K562 (cell line): ENCODE results near the gene MYH11. TPM values are rescaled to one million over a fixed set of nuclear protein-coding genes. Genes with fewer than 3 reads are reported as not detected.

ENCODE experiments used
- BCL6 ChIP-seq: fragments of 250-450 bp; sonication (Bioruptor Pico); IDR thresholded peaks from 2 replicates; pipeline ENCODE4 v1.4.0; 2020
- BHLHE40 ChIP-seq: IDR thresholded peaks from 2 replicates; pipeline ENCODE4 v1.6.1; 2011; ENCODE audit warnings: low read length, improper control_type of control experiment
- CBFA2T2 ChIP-seq: fragments of 450-650 bp; conservative IDR thresholded peaks from 2 replicates; pipeline ENCODE4 v1.6.1; 2017; ENCODE audit warnings: mild to moderate bottlenecking
- CHD1 ChIP-seq: fragments of 200-600 bp; sonication (generic); IDR thresholded peaks from one replicate; pipeline ENCODE4 v1.6.1; 2012; ENCODE audit warnings: mild to moderate bottlenecking, moderate library complexity, low read length, inconsistent platforms
- ESRRB ChIP-seq: fragments of 250-450 bp; sonication (Bioruptor Pico); IDR thresholded peaks from 2 replicates; pipeline ENCODE4 v1.5.0; 2020; ENCODE audit warnings: mild to moderate bottlenecking, moderate library complexity, borderline replicate concordance
- FOXK2 ChIP-seq, 2 experiments: fragments of 450-650 bp; IDR thresholded peaks in 1 of 2; conservative IDR thresholded peaks in 1 of 2; 2 replicates each; pipeline ENCODE4 v1.6.1; 2016; ENCODE audit warnings: low read depth in 2 of 2, mild to moderate bottlenecking in 1 of 2
- HEY1 ChIP-seq: fragments of 250-450 bp; sonication (Bioruptor Pico); IDR thresholded peaks from 2 replicates; pipeline ENCODE4 v1.5.0; 2020; ENCODE audit warnings: mild to moderate bottlenecking, moderate library complexity, borderline replicate concordance
- HMG20B ChIP-seq: fragments of 250-450 bp; sonication (Bioruptor Pico); IDR thresholded peaks from 2 replicates; pipeline ENCODE4 v1.5.0; 2021; ENCODE audit warnings: mild to moderate bottlenecking
- RAD21 ChIP-seq, 2 experiments: fragments of 250-450 bp in 1 of 2; fragments of 450-650 bp in 1 of 2; sonication (Bioruptor Pico) in 1 of 2; formaldehyde crosslinking in 1 of 2; IDR thresholded peaks in 1 of 2; conservative IDR thresholded peaks in 1 of 2; 2 replicates each; pipeline versions ENCODE4 v1.4.0 to v1.8.0; 2020 to 2022; ENCODE audit warnings: mild to moderate bottlenecking in 2 of 2, moderate library complexity in 1 of 2
- polyA plus RNA-seq, 8 experiments: library from polyadenylated mRNA; depleted of rRNA in 4 of 8; stranded (reverse) in 5 of 8; unstranded in 3 of 8; fragments of >200 nt; fragmentation: Nextera tagmentation in 2 of 8; fragmentation: Illumina TruSeq in 1 of 8; extraction: Ambion mirVana in 2 of 8; extraction: Trizol in 1 of 8; gene quantifications; 2 replicates each; pipeline versions ENCODE4 v1.2.1 to v1.2.3, GENCODE V29; 2011 to 2014; ENCODE audit warnings: inconsistent platforms in 1 of 8, missing spikeins in 1 of 8
- total RNA-seq, 7 experiments: library from RNA; depleted of rRNA in 6 of 7; stranded (reverse); fragments of >200 nt in 6 of 7; fragmentation: Illumina TruSeq in 2 of 7; extraction: Trizol in 2 of 7; gene quantifications; 2 replicates each; pipeline versions ENCODE4 v1.2.1 to v1.2.3, GENCODE V29; 2011 to 2021; ENCODE audit warnings: low replicate concordance in 1 of 7
- TF ChIP-seq, protein P1 (sequence below): fragments of 450-650 bp; IDR thresholded peaks from 2 replicates; pipeline ENCODE4 v1.6.1; 2016; ENCODE audit warnings: mild to moderate bottlenecking, moderate library complexity
- TF ChIP-seq, protein P2 (sequence below): IDR thresholded peaks from 2 replicates; pipeline ENCODE4 v1.6.1; 2014; ENCODE audit warnings: antibody characterized with exemption
- TF ChIP-seq, protein P3 (sequence below): fragments of 450-650 bp; formaldehyde crosslinking; IDR thresholded peaks from 2 replicates; pipeline ENCODE4 v1.4.0; 2020; ENCODE audit warnings: mild to moderate bottlenecking, mixed read lengths

Gene MYH11
- total and polyA plus RNA-seq, 9 of the 15 experiments (the other 6 are each of a cell fraction or from before 2014, with no cell fraction given), result 0.05 to 0.47 (median 0.08) TPM; not detected in 5

DNA sequence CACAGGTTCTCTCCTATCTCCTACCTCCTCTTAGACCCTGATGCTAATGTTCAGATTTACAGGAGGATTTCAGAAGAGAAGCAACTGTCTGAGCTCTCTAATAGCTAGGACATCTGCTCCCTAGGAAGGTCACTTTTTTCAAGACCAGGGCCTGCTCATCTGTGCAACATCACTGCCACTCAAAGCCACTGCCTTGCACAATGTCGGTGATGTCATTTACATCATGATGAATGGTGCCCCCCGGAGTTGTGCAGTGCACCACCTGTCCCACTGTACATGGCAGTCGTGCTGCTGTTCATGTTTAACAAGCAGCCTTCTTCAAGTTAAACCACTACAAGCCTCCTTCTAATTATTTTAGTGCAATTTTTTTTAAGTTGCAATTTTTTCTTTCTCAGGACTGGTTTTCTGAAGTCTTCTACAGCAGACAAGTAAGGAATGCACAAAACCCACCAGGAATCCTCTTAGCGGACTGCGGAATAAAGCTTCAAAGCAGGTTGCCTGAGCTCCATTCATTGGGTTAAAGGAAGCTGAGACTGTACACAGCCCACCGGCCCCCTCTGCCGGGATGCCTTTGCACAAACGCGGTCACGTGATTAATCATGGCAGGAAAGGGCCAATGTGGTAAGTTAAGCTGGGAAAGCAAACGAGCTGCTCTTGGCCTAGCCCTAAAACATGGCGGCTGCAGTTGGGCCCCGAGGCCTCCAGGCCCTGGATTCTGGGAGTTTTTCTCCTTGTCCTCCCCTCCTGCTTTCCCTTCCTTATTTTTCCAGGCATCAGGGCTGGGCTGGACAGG, 74.1 kb downstream of the MYH11 start (continued):
- TF ChIP-seq, protein P1, sequence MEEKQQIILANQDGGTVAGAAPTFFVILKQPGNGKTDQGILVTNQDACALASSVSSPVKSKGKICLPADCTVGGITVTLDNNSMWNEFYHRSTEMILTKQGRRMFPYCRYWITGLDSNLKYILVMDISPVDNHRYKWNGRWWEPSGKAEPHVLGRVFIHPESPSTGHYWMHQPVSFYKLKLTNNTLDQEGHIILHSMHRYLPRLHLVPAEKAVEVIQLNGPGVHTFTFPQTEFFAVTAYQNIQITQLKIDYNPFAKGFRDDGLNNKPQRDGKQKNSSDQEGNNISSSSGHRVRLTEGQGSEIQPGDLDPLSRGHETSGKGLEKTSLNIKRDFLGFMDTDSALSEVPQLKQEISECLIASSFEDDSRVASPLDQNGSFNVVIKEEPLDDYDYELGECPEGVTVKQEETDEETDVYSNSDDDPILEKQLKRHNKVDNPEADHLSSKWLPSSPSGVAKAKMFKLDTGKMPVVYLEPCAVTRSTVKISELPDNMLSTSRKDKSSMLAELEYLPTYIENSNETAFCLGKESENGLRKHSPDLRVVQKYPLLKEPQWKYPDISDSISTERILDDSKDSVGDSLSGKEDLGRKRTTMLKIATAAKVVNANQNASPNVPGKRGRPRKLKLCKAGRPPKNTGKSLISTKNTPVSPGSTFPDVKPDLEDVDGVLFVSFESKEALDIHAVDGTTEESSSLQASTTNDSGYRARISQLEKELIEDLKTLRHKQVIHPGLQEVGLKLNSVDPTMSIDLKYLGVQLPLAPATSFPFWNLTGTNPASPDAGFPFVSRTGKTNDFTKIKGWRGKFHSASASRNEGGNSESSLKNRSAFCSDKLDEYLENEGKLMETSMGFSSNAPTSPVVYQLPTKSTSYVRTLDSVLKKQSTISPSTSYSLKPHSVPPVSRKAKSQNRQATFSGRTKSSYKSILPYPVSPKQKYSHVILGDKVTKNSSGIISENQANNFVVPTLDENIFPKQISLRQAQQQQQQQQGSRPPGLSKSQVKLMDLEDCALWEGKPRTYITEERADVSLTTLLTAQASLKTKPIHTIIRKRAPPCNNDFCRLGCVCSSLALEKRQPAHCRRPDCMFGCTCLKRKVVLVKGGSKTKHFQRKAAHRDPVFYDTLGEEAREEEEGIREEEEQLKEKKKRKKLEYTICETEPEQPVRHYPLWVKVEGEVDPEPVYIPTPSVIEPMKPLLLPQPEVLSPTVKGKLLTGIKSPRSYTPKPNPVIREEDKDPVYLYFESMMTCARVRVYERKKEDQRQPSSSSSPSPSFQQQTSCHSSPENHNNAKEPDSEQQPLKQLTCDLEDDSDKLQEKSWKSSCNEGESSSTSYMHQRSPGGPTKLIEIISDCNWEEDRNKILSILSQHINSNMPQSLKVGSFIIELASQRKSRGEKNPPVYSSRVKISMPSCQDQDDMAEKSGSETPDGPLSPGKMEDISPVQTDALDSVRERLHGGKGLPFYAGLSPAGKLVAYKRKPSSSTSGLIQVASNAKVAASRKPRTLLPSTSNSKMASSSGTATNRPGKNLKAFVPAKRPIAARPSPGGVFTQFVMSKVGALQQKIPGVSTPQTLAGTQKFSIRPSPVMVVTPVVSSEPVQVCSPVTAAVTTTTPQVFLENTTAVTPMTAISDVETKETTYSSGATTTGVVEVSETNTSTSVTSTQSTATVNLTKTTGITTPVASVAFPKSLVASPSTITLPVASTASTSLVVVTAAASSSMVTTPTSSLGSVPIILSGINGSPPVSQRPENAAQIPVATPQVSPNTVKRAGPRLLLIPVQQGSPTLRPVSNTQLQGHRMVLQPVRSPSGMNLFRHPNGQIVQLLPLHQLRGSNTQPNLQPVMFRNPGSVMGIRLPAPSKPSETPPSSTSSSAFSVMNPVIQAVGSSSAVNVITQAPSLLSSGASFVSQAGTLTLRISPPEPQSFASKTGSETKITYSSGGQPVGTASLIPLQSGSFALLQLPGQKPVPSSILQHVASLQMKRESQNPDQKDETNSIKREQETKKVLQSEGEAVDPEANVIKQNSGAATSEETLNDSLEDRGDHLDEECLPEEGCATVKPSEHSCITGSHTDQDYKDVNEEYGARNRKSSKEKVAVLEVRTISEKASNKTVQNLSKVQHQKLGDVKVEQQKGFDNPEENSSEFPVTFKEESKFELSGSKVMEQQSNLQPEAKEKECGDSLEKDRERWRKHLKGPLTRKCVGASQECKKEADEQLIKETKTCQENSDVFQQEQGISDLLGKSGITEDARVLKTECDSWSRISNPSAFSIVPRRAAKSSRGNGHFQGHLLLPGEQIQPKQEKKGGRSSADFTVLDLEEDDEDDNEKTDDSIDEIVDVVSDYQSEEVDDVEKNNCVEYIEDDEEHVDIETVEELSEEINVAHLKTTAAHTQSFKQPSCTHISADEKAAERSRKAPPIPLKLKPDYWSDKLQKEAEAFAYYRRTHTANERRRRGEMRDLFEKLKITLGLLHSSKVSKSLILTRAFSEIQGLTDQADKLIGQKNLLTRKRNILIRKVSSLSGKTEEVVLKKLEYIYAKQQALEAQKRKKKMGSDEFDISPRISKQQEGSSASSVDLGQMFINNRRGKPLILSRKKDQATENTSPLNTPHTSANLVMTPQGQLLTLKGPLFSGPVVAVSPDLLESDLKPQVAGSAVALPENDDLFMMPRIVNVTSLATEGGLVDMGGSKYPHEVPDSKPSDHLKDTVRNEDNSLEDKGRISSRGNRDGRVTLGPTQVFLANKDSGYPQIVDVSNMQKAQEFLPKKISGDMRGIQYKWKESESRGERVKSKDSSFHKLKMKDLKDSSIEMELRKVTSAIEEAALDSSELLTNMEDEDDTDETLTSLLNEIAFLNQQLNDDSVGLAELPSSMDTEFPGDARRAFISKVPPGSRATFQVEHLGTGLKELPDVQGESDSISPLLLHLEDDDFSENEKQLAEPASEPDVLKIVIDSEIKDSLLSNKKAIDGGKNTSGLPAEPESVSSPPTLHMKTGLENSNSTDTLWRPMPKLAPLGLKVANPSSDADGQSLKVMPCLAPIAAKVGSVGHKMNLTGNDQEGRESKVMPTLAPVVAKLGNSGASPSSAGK, result 0 out of 2 replicates have a peak, but pooled peaks have one; percentile 22
- peak in 1 of 2 experiments; percentile 30; a peak in 1 of 4 replicates for TF ChIP-seq RAD21 (CRISPR knock-in tag; conservative IDR thresholded peaks at IDR 0.05 in 1 of 2, IDR thresholded peaks at IDR 0.05 in 1 of 2)
- no peak for TF ChIP-seq HMG20B
- peak; percentile 78 for TF ChIP-seq CBFA2T2
- no peak for TF ChIP-seq HEY1 (CRISPR knock-in tag)
- peak; percentile 82 for TF ChIP-seq BHLHE40
- no peak for TF ChIP-seq BCL6 (CRISPR knock-in tag)
- TF ChIP-seq, protein P2, sequence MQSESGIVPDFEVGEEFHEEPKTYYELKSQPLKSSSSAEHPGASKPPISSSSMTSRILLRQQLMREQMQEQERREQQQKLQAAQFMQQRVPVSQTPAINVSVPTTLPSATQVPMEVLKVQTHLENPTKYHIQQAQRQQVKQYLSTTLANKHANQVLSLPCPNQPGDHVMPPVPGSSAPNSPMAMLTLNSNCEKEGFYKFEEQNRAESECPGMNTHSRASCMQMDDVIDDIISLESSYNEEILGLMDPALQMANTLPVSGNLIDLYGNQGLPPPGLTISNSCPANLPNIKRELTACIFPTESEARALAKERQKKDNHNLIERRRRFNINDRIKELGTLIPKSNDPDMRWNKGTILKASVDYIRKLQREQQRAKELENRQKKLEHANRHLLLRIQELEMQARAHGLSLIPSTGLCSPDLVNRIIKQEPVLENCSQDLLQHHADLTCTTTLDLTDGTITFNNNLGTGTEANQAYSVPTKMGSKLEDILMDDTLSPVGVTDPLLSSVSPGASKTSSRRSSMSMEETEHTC, result peak; percentile 65; the same call in 1 of the 2 replicates
- no peak for TF ChIP-seq ESRRB (CRISPR knock-in tag)
- TF ChIP-seq FOXK2 (conservative IDR thresholded peaks at IDR 0.05 in 1 of 2, IDR thresholded peaks at IDR 0.05 in 1 of 2; ENCODE audit: low read depth in 2 of 2), result 0 out of 4 replicates have a peak, but pooled peaks of 1 of the 2 experiments have one; percentile 46
- TF ChIP-seq, protein P3, sequence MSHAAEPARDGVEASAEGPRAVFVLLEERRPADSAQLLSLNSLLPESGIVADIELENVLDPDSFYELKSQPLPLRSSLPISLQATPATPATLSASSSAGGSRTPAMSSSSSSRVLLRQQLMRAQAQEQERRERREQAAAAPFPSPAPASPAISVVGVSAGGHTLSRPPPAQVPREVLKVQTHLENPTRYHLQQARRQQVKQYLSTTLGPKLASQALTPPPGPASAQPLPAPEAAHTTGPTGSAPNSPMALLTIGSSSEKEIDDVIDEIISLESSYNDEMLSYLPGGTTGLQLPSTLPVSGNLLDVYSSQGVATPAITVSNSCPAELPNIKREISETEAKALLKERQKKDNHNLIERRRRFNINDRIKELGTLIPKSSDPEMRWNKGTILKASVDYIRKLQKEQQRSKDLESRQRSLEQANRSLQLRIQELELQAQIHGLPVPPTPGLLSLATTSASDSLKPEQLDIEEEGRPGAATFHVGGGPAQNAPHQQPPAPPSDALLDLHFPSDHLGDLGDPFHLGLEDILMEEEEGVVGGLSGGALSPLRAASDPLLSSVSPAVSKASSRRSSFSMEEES, result peak; percentile 97
- TF ChIP-seq CHD1, result no peak
